ENCODE results near the gene PTCH2. TPM values are rescaled to one million over a fixed set of nuclear protein-coding genes. Genes with fewer than 3 reads are reported as not detected.

PTCH2 gene
- total RNA-seq, 4 donors from 2014 or later, result 0.09 to 0.19 TPM; not detected in 2

DNA sequence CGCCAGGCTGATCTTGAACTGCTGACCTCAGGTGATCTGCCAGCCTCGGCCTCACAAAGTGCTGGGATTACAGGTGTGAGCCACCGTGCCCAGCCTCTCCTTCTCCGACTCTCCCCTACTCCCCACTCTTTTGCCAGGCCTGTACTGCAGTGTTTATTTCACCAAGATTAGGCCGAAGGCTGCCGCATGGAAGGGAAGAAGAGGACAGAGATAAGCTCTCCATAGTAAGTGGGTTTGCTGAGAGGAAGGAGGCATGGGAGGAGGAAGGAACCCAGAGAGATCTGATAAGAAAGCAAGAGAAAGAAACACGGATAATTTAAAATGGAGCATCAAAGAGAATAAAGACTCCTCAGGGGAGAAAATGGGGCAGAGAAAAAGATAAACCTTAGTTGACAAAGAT, 8.7 kb downstream of the PTCH2 start:
- intact Hi-C loops (cut with DNase I), result loop anchor here (10.0 kb wide), 1 partner anchor 50 kb away; the partner anchor contains the start of gene BEST4
- no peak for DNase-seq
- WGBS, 2 donors, result 76 to 80% methylated on average over 3 to 6 of the region's 7 CpGs

DNA sequence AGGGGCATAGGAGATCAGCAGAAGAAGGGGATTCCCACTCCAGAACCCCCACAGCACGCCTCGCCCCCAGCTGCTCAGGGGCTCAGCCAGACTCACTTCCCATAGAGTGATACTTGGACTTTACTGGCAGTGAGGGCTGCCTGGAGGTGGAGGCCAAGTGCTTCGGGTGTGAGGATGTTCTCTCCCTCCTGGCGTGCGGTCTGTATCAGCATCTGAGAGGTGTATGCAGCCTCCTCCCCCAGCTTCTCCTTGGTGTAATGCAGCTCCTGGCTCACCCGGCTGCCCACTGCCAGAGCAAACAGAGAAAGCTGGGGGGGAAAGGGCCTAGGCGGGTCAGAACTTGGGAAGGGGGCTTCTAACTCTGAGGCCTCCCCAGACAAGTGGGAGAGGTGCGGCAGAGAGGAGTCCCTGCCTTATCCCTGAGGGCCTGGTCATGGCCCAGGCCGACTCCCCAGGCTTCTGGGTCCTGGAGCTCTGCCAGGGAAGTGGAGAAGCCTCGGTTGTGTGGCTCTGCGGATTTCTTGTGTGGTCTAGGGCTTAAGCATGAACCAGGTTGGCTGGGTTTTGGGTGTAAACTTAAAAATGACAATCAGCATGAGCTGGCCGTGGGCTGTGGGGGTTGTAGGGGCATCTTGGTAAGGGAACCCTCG, 10.9 kb downstream of the PTCH2 start:
- Histone ChIP-seq H3K9me3 (no peaks in the 10 kb centered on the region), H3K4me1 (peaks cover 0 to 8% (median 0%) of the 10 kb centered on the region in 3 donors), H3K27me3 (no peaks in the 10 kb centered on the region), H3K4me3 (no peak overlapping the region), H3K27ac (no peak overlapping the region), H3K36me3 (no peaks in the 10 kb centered on the region)
- intact Hi-C loops (cut with DNase I), result loop anchor here (10.0 kb wide), 1 partner anchor 47 kb away; the partner anchor contains the start of gene BEST4
- TF ChIP-seq, protein P1, sequence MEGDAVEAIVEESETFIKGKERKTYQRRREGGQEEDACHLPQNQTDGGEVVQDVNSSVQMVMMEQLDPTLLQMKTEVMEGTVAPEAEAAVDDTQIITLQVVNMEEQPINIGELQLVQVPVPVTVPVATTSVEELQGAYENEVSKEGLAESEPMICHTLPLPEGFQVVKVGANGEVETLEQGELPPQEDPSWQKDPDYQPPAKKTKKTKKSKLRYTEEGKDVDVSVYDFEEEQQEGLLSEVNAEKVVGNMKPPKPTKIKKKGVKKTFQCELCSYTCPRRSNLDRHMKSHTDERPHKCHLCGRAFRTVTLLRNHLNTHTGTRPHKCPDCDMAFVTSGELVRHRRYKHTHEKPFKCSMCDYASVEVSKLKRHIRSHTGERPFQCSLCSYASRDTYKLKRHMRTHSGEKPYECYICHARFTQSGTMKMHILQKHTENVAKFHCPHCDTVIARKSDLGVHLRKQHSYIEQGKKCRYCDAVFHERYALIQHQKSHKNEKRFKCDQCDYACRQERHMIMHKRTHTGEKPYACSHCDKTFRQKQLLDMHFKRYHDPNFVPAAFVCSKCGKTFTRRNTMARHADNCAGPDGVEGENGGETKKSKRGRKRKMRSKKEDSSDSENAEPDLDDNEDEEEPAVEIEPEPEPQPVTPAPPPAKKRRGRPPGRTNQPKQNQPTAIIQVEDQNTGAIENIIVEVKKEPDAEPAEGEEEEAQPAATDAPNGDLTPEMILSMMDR (IDR thresholded peaks at IDR 0.05), result no peak
- TF ChIP-seq POLR2A (IDR thresholded peaks at IDR 0.05), result no peak
- 51 to 67% methylated on average over 2 to 6 of the region's 13 CpGs for WGBS, 2 donors
- DNase-seq, result no peak

More for the DNA sequence above, 8.7 kb downstream of the PTCH2 start:
- H3K27me3 ChIP-seq, result no peaks in the 10 kb centered on the region
- TF ChIP-seq, protein P1 (IDR thresholded peaks at IDR 0.05), result no peak
- TF ChIP-seq POLR2A (IDR thresholded peaks at IDR 0.05), result no peak
- no peak overlapping the region for H3K4me3 ChIP-seq
- no peaks in the 10 kb centered on the region for H3K36me3 ChIP-seq
- no peaks in the 10 kb centered on the region for H3K9me3 ChIP-seq
- peaks cover 0 to 8% (median 0%) of the 10 kb centered on the region in 3 donors for H3K4me1 ChIP-seq
- H3K27ac ChIP-seq, result no peak overlapping the region

DNA sequence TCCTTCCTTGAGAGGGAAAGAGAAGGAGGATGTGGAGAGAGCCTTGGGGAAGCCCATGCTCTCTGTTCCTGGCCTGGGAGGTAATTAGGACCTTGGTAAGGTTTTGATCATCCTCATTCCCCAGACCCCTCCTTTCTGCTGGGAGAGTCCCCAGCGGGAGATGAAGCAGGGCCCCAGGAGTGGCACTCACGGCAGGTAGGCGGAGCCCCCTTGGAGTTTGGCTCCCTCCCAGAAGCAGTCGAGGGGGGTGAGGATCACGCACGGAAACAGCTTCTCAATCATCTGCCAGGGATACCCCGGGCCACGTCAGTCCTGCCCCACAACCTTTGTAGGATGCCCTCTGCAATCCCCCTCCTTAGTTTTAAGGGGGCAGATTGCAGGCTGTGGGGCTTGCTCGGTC, 11.5 kb downstream of the PTCH2 start:
- intact Hi-C loops (cut with DNase I), result loop anchor here (10.0 kb wide), 1 partner anchor 47 kb away; the partner anchor contains the start of gene BEST4

DNA sequence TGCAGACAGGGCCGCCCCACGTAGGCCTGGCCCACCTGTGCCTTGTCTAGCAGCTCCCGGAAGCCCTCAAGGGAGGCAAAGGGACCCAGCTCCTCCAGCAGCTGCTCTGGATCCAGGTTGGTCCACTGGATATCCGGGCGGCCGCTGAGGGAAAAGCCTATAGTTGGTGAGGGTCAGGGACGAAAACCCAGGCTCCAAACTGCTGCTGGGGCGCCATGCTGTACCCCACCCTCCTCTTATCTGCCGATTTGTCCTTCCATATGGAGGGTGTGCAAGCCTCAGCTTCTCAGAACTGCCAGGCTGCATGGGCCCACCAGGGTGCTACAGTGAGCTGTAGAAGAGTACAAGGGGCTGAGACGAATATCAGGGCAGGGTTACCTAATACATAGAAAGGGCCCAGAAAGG, 12.2 kb downstream of the PTCH2 start:
- TF ChIP-seq, protein P1 (IDR thresholded peaks at IDR 0.05), result no peak
- no peak for TF ChIP-seq POLR2A (IDR thresholded peaks at IDR 0.05)
- Histone ChIP-seq H3K36me3 (no peaks in the 10 kb centered on the region), H3K4me1 (peaks cover 0 to 10% (median 0%) of the 10 kb centered on the region in 3 donors), H3K27ac (no peak overlapping the region), H3K9me3 (no peaks in the 10 kb centered on the region), H3K4me3 (no peak overlapping the region), H3K27me3 (no peaks in the 10 kb centered on the region)
- no peak for DNase-seq
- intact Hi-C loops (cut with DNase I), result loop anchor here (10.0 kb wide), 1 partner anchor 46 kb away; the partner anchor contains the start of gene BEST4
- 59 to 80% methylated on average over 2 to 6 of the region's 10 CpGs for whole genome bisulfite sequencing, 2 donors

More for the DNA sequence above, 11.5 kb downstream of the PTCH2 start:
- Histone ChIP-seq H3K9me3 (no peaks in the 10 kb centered on the region), H3K4me1 (peaks cover 0 to 13% (median 0%) of the 10 kb centered on the region in 3 donors), H3K27ac (no peak overlapping the region), H3K27me3 (no peaks in the 10 kb centered on the region), H3K36me3 (no peaks in the 10 kb centered on the region), H3K4me3 (no peak overlapping the region)
- 30 to 33% methylated on average over 2 of the region's 9 CpGs for WGBS, 2 donors
- no peak for TF ChIP-seq POLR2A (IDR thresholded peaks at IDR 0.05)
- TF ChIP-seq, protein P1 (IDR thresholded peaks at IDR 0.05), result no peak
- DNase-seq, result no peak
